Omental fat pad (tissue), 4 donors: ENCODE data around the gene RAPGEF6. TPM values are rescaled to one million over a fixed set of nuclear protein-coding genes. Genes with fewer than 3 reads are reported as not detected.

ENCODE experiments used
- ATAC-seq: fragments of 150-250 bp; one replicate; pipeline ENCODE4 v1.9.1; 2016; ENCODE audit warnings: mild to moderate bottlenecking, moderate library complexity; ENCODE audit not compliant: low FRiP score
- DNase-seq: peaks from one replicate; pipeline ENCODE4 v3.0.0-alpha.2; 2019; ENCODE audit warnings: low spot score
- total RNA-seq, 4 donors: library from RNA; depleted of rRNA; stranded (reverse); fragments of >200 nt; gene quantifications; one replicate each; pipeline ENCODE4 v1.1.0, GENCODE V29; 2016
- TF ChIP-seq, protein P1 (sequence below), 3 donors: fragments of 450-650 bp; IDR thresholded peaks; one replicate each; pipeline ENCODE4 v1.5.1; 2016 to 2017; ENCODE audit warnings: antibody characterized with exemption in 3 of 3, mild to moderate bottlenecking in 3 of 3, moderate library complexity in 2 of 3

RAPGEF6 gene
- total RNA-seq, 4 donors from 2014 or later = 14.7 to 31.5 (median 24.2) TPM

DNA sequence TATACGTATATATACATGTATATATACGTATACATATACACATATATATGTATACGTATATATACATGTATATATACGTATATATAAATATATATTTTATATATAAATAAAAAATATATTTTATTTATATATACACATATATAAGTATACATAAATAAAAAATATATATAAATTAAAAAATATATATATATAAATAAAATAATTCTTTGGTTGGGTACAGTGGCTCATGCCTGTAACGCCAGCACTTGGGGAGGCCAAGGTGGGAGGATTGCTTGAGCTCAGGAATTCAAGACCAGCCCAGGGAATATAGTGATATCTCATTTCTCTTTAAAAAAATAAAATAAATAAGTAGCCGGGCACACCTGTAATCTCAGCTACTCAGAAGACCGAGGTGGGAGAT is 216.2 kb downstream of the RAPGEF6 start:
- DNase-seq (no peak), ATAC-seq (no peak)
- TF ChIP-seq, protein P1, sequence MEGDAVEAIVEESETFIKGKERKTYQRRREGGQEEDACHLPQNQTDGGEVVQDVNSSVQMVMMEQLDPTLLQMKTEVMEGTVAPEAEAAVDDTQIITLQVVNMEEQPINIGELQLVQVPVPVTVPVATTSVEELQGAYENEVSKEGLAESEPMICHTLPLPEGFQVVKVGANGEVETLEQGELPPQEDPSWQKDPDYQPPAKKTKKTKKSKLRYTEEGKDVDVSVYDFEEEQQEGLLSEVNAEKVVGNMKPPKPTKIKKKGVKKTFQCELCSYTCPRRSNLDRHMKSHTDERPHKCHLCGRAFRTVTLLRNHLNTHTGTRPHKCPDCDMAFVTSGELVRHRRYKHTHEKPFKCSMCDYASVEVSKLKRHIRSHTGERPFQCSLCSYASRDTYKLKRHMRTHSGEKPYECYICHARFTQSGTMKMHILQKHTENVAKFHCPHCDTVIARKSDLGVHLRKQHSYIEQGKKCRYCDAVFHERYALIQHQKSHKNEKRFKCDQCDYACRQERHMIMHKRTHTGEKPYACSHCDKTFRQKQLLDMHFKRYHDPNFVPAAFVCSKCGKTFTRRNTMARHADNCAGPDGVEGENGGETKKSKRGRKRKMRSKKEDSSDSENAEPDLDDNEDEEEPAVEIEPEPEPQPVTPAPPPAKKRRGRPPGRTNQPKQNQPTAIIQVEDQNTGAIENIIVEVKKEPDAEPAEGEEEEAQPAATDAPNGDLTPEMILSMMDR (IDR thresholded peaks at IDR 0.05) = no peak

DNA sequence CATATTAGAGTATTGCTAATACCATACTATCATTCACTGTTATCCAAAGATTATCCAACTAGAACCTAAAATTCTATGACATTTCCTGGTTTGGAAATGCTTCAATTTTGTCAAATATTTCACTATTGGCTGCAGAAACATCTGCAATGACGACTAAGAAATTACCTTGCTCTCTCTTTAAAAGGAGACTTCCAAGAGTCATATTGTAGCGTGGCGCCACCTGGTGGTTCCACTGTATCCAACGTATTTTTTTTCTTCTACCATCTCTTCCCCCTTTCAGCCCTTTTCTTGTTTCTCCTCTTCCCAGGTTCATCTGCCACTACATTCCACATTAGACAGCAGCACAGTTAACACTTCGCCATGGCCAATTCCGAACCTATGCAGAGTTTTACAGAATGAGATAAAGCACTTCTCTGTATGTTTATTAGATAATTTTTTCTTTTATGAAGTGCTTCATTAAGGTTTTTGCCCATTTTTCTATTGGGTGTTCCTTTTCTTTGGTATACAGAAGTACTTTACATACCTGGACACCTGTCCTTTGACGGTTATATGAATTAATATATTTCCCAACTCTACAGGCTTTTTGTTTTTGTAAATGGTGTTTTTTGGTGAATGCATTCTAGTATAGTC is 217.7 kb downstream of the RAPGEF6 start:
- DNase-seq = peak; percentile 70
- TF ChIP-seq, protein P1 (IDR thresholded peaks at IDR 0.05) = peak in 2 of 3 donors; percentile 31 to 73
- ATAC-seq = no peak

DNA sequence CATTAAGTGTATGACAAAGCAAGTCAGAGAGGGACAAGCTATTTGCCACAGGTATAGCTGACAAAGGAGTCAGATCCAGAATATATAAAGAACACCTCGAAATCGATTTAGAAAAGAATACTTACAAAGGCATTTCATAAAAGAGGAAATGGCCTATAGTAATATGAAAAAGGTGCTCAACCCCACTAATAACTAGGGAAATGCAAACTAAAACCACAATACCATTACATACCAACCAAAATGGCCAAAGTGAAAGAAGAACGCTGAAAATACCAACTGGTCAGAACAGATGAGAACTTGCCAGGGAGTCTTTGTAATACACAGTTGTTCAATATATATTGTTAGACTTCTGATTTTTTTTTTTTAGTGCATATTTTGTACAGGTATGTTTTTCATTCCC is 218.3 kb downstream of the RAPGEF6 start:
- ATAC-seq (no peak), DNase-seq (no peak)
- TF ChIP-seq, protein P1 (IDR thresholded peaks at IDR 0.05) = no peak

DNA sequence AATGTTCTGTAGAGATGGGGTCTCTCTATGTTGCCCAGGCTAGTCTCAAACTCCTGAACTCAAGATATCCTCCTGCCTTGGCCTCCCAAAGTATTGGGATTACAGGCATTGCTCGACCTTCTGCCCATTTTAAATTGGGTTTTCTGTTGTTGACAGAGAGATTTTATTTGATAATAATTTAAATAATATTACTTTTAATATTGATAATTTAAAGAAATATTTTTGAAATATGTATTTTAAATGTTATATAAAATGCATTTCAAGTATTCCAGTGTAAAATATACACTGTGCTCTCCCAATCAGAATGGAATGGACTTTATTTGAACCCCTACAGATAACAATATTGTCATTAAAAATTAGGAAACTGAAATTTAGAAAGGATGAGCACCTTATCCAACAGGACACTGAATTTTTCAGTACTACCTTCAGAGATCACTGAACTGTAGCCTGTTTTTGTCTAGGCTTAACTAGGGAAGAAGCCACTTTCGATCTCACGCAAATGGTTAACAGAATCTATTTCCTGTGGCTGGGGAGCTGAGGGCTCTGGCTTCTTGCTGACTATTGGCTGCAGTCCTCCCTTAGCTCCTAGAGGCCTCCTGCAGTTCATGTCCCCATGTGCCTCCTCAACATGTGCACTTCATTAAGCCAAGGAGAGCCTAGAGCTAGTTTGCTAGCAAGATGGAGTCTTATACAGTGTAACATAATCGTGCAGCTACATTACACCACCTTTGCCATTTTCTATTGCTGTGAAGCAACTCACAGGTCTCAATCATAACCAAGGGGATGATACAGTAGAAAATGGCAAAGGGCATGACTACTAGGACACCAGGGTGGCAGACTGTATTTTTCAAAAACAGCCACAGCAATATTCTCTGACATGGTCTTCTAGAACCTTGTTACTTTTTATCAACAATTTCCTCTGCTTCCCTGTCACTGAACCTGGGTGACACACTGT is 221.1 kb downstream of the RAPGEF6 start:
- TF ChIP-seq, protein P1 (IDR thresholded peaks at IDR 0.05) = no peak
- no peak for ATAC-seq

DNA sequence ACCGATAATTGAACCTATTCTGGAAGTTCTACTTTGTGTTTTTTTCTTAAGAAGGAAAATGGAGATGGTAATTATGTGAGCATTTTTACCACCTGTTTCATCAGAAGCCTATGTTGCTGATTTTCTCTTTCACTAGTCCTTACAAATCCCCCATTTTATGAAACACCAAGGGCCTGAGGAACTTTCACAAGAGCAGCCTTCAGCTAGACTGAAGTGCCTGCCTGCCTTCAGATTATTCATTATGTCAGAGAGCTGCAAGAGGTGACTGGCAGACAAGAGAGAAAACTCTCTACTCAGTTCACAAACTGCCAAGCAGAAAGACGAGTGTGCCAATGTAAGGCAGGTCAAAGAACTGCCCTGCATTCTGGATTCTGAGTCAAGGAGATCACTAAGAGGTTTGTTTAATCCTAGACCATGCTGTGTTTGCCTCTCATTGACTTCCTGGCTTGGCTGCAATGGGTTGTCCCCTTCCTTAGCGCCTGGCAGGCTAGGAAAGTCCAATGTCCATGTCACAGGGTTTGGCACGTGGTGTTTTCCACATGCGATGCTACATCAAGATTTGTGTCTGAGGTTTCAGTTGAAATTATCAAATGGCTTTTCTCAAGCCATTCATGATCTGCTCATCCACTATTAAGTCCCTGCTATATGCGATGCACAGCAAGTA is 227.9 kb downstream of the RAPGEF6 start:
- DNase-seq = no peak
- TF ChIP-seq, protein P1 (IDR thresholded peaks at IDR 0.05) = no peak

More for the DNA sequence above, 221.1 kb downstream of the RAPGEF6 start:
- no peak for DNase-seq

DNA sequence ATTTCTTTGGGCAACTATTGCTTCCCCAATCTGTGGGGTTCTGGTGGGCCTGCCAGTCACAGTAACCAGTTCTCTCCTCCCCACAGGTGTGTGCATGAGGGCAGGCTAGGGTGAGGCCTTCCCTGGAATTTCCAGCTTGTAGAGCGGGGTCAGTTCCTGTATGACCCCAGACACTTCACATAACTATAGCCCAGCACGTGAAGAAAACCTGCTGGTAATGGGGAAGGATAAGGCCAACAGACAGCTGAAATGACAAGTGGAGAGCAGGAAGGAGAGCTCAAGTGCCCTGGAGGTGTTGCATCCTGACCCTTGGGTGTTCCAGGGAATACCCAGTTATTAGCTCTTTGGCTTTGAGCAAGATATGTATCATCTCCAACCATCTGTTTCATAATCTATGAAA is 229.0 kb downstream of the RAPGEF6 start:
- TF ChIP-seq, protein P1 (IDR thresholded peaks at IDR 0.05) = no peak
- ATAC-seq = no peak
- no peak for DNase-seq

More for the DNA sequence above, 227.9 kb downstream of the RAPGEF6 start:
- ATAC-seq = no peak
